HG03457 (cell line): ENCODE results near the gene EIF3D.

Experiments
- ATAC-seq: cut with Tn5 transposase; IDR thresholded peaks from one replicate; pipeline ENCODE4 v1.9.1; 2021; ENCODE audit warnings: moderate number of reproducible peaks; ENCODE audit not compliant: unreplicated experiment

EIF3D gene

GRCh38 chr22:36528795-36529751, at the start of gene EIF3D:
Gene EIF3D (minus strand): TSS chr22:36529166. CDS start chr22:36526121, 3,045 bp downstream.
- peak; percentile 77 for ATAC-seq

GRCh38 chr22:36578619-36579018, 49.7 kb upstream of the EIF3D start:
- ATAC-seq: no peak

- ATAC-seq: no peak
These were observed 48.1 kb upstream of the EIF3D start for GRCh38 chr22:36577019-36577418.

GRCh38 chr22:36574728-36575127, 45.8 kb upstream of the EIF3D start:
- ATAC-seq: no peak

GRCh38 chr22:36573815-36574363, 44.9 kb upstream of the EIF3D start:
- ATAC-seq: no peak

- ATAC-seq: no peak
These were observed 43.0 kb upstream of the EIF3D start for GRCh38 chr22:36571991-36572390.

DNA sequence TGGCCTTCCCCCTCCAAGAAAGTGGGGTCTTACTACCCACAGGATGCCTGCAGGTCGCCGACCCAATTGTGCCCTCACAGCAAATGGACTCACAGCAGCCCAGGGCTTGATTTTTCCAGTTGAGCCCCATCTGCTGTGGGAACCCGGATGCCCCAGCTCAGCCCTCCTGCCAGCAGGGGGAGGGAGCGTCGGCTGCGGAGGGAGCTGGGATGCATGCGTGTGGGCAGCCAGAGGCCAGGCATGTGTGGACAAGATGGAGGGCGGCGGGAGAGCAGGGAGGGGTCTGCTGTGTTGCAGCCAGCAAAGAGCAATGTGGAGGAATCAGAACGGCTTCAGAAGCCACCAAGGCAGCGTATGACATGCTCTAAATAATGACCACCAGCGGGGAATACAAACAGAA, 41.0 kb upstream of the EIF3D start:
- ATAC-seq: no peak

- ATAC-seq: no peak
These were observed 39.9 kb upstream of the EIF3D start for GRCh38 chr22:36568846-36569245.

DNA sequence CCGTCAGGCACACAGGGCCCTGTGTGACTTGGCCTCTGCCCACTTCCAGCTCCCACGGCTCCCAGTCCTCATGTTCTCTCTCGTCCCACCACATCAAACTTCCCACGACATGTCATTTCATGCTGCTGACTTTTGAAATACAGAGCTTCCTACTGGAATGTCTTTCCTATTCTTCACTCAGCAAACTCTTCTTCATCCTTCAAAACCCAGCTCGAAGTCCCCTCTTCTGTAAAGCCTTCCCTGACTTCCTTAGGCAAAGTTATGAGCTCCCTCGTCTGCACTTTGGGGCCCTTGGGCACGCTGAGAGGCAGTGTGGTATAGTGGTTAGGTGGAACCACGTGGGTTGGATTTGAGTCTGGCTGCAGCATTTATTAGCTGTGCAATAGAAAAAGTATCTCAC, 37.8 kb upstream of the EIF3D start:
- ATAC-seq: no peak

GRCh38 chr22:36565686-36566085, 36.7 kb upstream of the EIF3D start:
- no peak for ATAC-seq

GRCh38 chr22:36565159-36565507, 36.2 kb upstream of the EIF3D start:
- no peak for ATAC-seq

DNA sequence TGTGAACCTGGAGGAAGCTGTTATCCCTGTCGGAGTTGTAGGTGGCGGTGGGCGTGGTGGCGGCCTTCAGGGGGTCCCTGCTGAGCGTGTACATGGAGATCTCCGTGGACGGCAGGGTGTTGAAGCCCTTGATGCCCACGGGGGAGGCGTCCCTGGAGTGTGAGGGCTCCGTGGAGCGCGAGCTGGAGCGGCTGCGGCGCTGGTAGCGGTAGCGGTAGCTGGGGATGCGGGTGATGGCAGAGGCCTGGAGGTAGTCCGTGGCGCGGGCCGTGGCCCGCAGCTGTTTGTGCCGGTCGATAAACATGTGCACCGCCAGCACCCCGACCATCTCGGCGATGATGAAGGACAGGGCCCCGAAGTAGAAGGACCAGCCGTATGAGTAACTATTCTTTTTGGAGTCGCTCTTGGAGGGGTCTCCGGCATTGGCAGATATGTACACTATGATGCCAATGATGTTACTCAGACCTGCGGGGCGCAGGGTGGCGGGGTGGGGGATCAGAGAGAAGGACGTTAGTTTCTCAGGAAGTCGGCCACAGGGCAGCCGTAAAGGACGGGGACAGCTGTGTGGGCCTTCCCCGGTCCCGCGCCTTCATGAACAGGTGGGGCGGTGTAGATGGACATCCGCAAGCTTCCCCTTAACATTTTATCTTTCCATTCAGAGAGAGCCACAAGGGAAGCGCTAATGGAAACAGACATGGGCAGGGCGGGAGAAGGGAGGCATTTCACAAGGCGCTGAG, 35.6 kb upstream of the EIF3D start:
- no peak for ATAC-seq

- ATAC-seq: no peak
These were observed 34.9 kb upstream of the EIF3D start for GRCh38 chr22:36563898-36564297.

DNA sequence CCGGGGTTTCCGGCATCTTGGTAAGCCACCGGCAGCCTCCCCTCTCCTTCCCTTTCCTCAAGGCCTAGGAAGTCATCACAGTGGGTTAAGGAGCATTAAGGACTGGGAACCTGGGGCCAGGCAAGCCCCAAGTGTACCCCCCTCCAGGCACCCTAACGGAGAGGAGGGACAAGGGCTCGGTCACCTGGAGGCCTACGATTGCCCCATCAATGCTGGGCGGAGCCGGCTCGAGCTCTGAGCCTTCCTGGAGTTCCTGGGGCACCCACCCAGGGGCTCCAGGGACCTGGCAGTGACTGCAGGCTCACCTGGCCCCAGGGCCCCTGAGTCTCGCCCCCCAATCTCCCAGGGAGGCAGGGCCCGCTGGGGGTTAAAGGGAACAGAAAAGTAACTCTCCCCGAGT, 34.5 kb upstream of the EIF3D start:
- no peak for ATAC-seq

DNA sequence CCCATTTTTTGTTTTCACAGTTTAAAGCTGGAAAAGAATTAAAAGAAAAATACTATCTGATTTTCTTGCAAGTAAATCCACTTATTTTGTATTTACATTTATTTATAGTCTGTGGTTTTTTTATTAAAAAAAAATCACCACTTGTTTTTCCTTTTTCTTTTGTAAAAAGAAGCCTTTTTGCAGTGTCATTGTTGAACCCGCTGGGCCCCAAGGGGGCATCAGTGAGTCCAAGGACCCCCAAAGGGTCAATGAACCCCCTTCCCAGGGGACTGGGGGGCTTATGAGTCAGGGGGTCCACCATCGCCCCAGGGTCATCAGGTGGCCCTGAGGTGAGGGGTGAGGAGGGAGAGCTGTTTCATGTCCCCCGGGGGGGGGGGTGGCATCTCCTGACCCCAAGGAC, 34.0 kb upstream of the EIF3D start:
- ATAC-seq: no peak

DNA sequence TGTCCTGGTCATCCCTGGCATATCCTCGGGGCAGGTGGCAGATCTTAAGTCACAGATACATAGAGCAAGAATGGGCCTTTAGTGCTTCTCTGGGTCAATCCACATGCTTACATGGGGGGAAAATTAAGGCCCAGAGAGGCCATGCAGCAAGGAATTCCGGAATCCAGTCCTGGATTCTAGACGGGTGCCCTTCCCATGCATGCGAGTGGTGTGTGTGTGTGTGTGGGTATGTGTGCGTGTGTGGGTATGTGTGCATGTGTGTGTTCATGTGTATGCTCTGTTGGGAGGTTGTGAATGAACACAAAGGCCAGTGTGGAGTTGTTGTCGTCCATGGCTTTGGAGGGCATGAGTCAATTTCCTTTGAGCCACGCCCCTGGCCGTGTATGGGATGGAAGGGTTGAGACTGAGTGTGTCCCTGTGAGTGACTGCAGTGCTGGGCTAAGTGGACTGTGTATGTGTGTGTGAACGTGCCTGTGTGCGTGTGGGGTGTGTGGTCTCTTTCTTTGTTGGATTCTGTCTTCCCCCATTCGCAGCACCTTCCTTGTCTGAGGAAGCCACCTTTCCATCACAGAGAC, 33.4 kb upstream of the EIF3D start:
- ATAC-seq: no peak

DNA sequence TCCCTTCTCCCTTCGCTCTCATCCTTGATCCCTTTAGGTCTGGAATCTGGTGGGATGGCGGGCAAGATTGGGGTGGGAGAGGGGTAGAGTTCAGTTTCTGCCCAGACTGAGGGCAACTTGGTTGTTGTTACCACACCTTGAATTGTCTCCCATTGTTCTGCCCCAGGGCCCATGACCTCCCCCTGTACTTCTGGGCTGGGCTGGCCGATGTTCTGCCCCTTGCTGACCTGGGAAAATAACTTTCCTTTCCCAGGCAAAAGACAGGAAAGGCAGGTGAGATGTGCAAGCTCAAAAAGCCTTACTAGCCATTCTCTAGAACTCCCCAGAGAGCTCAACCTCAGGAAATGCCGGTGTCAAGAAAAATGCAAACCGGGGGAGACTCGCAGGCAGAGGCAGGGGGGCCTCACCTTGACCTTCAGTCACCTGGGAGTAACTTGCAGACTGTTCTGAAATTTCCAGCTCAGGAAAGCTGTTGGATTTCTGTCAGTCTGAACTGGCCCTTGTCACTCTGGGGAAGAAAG, 32.4 kb upstream of the EIF3D start:
- ATAC-seq: no peak

GRCh38 chr22:36560001-36560400, 31.0 kb upstream of the EIF3D start:
- no peak for ATAC-seq

- ATAC-seq: no peak
These were observed 25.1 kb upstream of the EIF3D start for GRCh38 chr22:36554098-36554497.

DNA sequence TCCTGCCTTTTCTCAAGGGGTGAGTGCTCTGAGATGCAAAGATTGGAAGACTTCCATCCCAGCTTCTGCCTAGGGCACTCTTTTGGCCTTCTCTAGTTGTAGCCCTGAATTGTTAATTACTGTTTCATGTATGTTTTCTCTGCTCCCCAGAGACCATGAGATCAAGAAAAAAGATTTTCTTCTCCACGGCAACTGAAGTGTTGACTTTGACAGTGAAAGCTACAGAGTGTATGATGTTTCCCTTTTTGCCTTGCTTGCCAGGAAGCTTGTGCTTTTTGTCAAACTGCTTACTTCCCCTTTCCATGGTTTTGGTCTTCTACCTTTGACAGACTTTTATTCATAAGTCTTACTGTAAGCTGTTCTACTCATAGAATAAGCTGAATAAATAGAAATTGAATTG, 23.3 kb upstream of the EIF3D start:
- no peak for ATAC-seq
